Sciatic nerve (tissue), 2 donors: ENCODE data around the gene CDH24. TPM values are rescaled to one million over a fixed set of nuclear protein-coding genes. Genes with fewer than 3 reads are reported as not detected.

ENCODE experiments used
- ATAC-seq: fragments of 200-7000 bp; cut with Tn5 transposase; one replicate; pipeline ENCODE4 v1.9.1; 2020; ENCODE audit warnings: mild to moderate bottlenecking, moderate library complexity
- DNase-seq: peaks from one replicate; pipeline ENCODE4 v3.0.0-alpha.2; 2020; ENCODE audit warnings: low spot score
- intact Hi-C: fragments of 100-400 bp; cut with DNase I; formaldehyde crosslinking; loops from one replicate; pipeline ENCODE4 v1.14.2; 2022
- total RNA-seq: library from RNA; stranded (reverse); fragmentation: NEBNext Ultra II Directional; extraction: Animal tissue kit (Norgen Biotek cat#: 25700); gene quantifications from one replicate; pipeline ENCODE4 v1.2.1, GENCODE V29; 2021
- donor health status: DM: no; HTN: no; CAD: no.
- donor health status: DM: no; HTN: no; CAD: no.

Gene CDH24
- total RNA-seq, 1 donor from 2014 or later: 6.5 TPM

DNA sequence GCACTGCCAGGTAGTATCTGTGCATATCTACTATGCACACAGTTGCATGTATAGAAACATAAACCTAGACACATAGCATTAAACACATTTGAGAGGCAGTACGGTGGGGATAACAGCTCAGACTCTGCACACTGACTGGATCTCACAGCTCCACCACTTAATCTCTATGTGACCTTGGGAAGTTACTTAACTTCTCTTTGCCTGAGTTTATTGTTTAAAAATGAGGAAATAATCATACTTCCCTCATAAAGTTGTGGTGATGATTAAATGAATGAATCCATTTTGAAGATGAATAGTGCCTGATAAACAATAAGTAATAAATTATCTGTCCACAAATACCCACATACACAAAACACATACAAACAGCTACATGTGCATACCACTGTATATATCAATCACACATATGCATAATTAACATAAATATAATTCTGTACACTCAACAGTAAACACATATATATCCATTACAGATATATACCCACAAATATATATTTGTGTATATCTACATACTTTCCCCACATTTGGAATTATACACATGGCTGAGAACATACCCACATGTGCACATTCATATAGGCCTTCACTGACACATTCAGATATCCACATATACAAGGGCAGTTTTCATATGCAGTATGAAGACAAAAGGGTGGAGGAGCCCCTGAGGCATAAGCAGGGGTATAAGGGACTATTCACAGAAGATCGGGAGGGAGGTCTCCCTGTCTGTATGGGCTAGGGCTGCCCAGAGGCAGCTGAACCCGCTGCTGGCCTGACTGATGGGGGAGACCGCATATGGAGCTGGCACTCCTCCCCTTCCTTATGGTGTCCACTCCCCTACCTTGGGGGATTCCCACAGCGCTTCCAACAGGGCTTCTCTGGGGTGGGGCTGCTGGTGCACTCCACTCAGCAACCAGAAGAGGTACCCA is 5.9 kb downstream of the CDH24 start:
- DNase-seq (no peak), ATAC-seq (no peak)
- intact Hi-C loops: no loop called here

GRCh38 chr14:23049011-23049410 is 8.3 kb downstream of the CDH24 start:
- DNase-seq (no peak), ATAC-seq (no peak)
- intact Hi-C loops: no loop called here

- DNase-seq: no peak
- intact Hi-C loops: no loop called here
- no peak for ATAC-seq
Measured at GRCh38 chr14:23047751-23048693, 9.3 kb downstream of the CDH24 start.

DNA sequence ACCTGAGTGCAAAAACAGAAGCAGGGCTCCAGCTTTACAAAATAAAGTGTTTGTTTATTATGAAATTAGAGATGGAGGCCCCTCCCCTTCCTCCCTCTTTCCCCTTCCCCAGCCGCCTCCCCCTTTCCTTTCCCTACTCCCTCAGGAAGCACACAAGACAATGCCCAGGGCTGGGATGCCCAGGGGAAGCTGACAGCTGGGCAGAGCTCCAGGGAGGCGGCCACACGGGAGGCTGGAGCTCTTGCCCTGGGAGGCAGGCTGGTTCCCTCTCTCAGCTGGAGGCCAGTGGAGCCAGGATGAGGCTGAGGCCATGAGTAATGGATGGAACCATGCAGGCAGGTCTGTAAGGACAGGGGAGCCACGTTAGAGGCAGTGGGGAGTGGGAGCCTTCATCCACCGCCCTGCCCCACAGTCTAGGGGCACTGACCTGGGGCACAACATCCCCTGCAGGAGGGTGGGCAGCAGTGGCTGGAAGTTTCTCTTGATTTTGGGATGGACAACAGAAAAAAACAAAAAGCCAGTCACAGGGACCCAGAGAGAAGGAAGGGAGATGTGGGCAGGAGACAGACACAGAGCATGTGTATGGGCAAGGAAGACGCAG is 10.2 kb downstream of the CDH24 start:
- intact Hi-C loops: no loop called here
- DNase-seq (no peak), ATAC-seq (no peak)

DNA sequence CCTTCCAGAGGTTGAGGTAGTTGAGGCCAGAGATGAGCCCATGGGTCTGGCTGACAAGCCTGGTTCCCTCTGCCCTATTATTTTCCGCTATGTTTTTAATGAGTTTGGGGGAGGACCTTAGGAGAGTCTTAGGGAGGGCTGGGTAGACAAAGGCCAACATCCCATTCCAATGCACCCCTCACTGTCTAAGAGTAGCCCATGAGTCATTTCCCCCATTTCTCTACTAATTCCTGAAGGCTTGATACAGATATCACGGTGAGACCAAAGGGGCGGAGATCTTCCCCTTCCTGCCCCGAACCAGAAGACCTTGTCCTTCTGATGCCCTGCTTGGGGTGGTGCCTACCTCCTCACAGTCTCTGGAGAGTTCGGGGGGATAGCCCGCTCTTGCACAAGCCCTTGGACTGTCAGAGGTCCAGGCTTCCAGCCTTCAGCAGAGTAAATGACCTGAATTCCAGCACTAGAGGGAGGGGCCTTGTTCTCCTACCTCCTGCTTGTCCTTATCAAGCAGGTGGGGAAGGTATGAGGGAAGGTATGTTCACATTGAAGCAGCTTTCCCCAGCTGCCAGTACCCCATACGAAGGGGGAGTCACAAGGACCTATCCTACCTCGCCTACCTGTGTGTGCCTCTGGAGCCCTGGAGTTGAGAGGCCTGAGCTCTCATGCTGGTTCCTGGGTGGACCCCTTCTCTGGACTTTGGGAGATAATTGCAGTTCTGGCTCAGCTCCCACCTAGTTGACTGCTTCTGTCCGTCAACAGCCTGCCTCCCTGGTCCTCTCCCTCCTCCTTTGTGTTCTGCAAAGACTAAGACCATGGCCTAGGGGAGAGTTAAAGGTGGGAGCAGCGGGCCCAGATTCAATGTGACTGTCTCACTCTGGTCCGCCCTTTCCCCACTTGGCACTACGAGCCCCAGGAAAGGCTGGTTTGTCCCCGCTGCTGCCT is 11.6 kb downstream of the CDH24 start:
- DNase-seq (no peak), ATAC-seq (no peak)
- intact Hi-C loops: no loop called here

- no peak for DNase-seq
- ATAC-seq: no peak
Measured at GRCh38 chr14:23044840-23045239, 12.5 kb downstream of the CDH24 start.

DNA sequence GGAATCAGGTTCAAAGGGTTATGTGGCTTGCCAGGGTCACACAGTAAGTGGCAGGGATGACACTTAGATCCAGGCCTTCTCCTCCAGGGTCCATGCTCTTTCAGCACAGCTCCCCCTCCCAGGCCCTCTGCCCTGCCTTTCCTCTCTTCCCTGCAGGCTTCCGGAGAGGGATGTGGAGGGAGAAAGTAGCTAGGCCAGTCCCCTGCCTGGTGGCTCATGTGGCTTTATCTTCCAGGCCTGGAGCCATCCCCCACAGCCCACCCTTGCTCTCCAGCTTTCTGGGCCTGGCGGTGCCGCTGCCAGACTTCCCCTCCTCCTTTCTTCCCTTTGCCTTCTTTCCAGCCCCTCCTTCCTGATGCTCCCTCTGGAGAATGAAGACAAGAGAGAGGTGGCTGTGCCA is 13.6 kb downstream of the CDH24 start:
- no peak for DNase-seq
- ATAC-seq: no peak
- intact Hi-C loops: no loop called here

More at GRCh38 chr14:23044840-23045239, 12.5 kb downstream of the CDH24 start:
- intact Hi-C loops: no loop called here

GRCh38 chr14:23043145-23043544 is 14.2 kb downstream of the CDH24 start:
- DNase-seq (no peak), ATAC-seq (no peak)
- intact Hi-C loops: no loop called here

- no peak for ATAC-seq
- DNase-seq: no peak
- intact Hi-C loops: no loop called here
Measured at GRCh38 chr14:23042162-23042965, 15.0 kb downstream of the CDH24 start, which contains the start of gene PSMB11. Gene PSMB11, plus strand, starts transcription at chr14:23042212. Its CDS starts 14 bp downstream, at chr14:23042226.

DNA sequence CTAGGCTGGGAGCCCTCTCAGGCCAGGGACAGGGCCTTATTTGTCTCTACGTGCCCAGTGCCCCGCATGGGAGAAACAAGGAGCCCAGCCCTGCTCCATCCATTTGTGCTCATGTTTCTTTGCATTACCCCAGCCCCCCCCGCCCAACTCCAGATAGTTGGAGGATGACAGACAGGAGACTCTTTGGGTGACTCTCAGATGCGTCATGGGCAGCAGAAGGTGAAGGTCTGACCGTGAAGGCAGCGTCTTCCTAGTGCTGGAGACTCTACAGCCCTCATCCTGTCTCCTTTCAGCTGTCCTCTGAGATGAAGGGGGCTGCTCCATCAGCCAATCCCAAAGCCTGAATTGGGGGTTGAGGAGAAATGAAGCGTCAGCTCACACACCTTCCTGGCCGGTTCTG is 15.6 kb downstream of the CDH24 start:
- no peak for DNase-seq
- ATAC-seq: no peak
- intact Hi-C loops: no loop called here

GRCh38 chr14:23040100-23040499 is 17.2 kb downstream of the CDH24 start:
- ATAC-seq (no peak), DNase-seq (no peak)
- intact Hi-C loops: no loop called here

DNA sequence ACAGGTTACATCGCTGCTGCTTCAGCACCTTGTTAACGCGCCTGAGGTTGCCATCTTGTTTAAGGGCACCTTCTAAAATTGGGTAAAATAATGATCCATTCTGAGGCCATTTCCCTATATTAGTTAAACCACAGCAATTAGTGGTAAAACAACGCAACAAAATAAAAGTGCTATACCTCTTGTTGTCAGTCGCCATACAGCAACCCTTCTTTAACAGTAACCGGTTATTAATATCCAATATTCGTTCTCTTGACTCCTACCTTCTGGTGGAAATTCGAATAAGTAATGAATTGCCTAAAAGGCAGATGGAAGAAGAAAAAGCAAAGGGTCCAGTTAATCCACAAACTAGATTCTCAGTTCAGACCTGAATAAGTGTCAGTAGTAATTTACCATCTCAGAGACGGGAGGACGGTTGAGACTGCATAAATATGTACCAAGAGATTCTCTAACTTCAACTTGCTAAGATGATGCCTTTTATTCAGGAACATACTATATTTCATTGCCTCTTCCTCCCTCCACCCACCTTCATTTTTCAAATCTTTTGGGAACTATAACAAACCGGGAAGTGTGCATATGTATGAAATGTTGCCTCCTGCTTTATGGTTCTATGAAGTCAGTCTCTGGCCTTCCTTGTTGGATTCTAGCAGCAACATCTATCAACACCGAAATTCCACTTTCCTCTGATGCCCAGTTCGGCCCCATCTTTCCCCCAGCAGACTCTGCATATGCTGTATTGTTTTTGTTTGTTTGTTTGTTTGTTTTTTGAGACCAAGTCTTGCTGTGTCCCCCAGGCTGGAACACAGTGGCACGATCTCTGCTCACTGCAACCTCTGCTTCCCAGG is 21.8 kb downstream of the CDH24 start:
- DNase-seq: no peak
- intact Hi-C loops: no loop called here
- no peak for ATAC-seq

DNA sequence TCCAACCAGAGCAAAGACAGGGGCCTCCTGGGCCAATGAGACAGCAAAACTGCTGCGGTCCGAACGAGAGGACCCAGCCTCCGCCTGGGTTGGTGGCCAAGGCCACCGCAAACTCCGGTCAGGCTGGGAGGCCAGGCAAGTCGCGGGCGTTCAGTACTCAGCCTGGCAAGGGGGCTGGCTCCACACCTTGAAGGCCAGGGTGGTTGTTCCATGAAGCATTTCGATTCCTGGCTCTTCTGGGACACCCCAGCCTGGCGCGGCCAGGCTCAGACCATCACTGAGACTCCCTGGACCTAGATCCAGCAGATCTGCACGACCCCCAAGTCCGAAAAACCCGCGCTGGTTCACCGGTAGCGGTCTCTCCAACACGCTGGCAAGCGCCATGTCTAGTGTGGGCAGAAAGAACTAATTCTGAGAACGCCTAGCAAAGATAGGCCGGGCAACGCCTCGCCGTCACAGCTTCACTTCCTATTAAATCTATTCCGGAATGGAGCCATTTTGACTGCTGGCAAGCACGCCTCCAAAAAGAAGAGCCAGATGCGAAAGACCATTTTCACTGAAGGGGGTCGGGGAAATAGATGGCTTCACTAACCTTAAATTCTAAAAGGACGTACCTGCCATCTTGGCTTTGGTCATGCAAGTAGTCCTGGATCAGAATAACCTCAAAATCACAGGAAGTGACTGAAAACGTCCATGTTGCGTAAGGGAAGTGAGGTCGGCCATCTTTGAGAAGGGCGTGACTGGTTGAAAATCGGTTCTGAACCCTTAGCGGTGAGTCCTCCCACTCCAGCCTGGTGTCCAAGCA is 22.6 kb downstream of the CDH24 start, which contains the start of gene PSMB5:
TSS of gene PSMB5 (minus strand) at position 403 of the 805 bp plus-strand sequence. CDS start at position 384, 19 bp downstream.
- DNase-seq (peak; percentile 91), ATAC-seq (peak; percentile 99)
- intact Hi-C loops: no loop called here

DNA sequence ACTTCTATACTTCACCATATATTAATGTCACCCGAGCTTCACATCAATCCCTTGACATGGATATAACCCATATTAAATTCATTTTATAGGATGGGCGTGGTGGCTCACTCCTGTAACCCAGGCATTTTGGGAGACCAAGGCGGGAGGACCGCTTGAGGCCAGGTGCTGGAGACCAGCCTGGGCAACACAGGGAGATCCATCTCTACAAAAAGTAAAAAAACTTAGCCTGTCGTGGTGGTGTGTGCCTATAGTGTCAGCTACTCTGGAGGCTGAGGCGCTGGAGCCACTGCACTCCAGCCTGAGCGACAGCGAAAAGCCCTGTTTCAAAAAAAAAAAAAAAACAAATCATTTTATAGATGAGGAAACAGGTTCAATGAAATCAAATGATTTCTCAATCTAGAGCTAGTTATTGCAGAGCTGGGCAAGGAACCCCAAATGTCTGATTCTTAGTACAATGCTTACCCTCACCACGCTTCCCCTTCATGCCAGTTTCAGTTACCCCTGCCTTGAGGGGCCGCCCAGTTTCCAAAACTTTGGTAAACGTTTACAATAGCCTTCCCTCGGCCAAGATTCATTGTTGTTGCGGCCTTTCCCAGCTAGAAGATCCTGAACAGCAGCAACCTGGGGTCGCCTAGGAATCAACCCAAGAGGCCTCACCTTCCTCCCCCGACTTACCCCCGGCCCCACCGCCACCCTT is 23.4 kb downstream of the CDH24 start:
- ATAC-seq (no peak), DNase-seq (no peak)
- intact Hi-C loops: no loop called here

GRCh38 chr14:23033251-23033727 is 24.0 kb downstream of the CDH24 start:
- DNase-seq: no peak
- intact Hi-C loops: no loop called here
- no peak for ATAC-seq
